ENCODE measurements around the gene BSN. TPM values are rescaled to one million over a fixed set of nuclear protein-coding genes. Genes with fewer than 3 reads are reported as not detected.

The BSN gene
- total and polyA plus RNA-seq, 2 donors (not counting 1 experiment from before 2014, with no cell fraction given), result 0.03 to 0.20 TPM

GRCh38 chr3:49662720-49663413 is 108.6 kb downstream of the BSN start:
- POLR2A ChIA-PET, result no interaction called here

DNA sequence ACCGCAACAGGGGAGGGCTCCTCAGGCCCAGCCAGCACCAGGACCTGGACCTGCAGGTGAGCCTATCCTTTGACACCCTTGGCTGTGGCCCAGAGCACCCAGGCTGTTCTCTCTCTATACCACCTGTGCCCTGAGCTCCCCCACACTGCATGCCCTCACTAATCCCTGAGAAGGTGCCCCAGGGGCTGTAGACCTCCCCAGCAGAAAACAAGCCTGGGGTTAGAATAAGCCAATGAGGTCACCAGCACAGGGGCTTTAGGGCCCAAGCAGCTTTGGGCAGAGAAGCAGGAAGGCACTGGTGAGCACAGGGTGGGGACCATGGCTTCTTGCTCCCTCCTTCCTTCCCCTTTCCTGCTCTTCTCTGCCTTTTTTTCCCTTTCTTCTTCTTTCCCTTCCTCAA is 109.6 kb downstream of the BSN start:
- Histone ChIP-seq H3K27ac (ENCODE audit: low read length in 2 of 2) (no peak overlapping the region), H3K4me1 (ENCODE audit: control insufficient read depth in 2 of 2, insufficient read depth in 2 of 2, low read length in 2 of 2) (no peaks in the 10 kb centered on the region), H3K27me3 (replicated peaks in 1 of 4; ENCODE audit: control extremely low read depth in 1 of 4, control insufficient read depth in 3 of 4, insufficient read depth in 4 of 4, low read length in 3 of 4) (no peaks in the 10 kb centered on the region), H3K36me3 (replicated peaks in 1 of 2; ENCODE audit: control extremely low read depth in 1 of 2, control insufficient read depth in 1 of 2, extremely low read depth in 1 of 2, insufficient read depth in 2 of 2, low read length in 1 of 2) (no peaks in the 10 kb centered on the region), H2AFZ (ENCODE audit: insufficient read depth, low read depth, low read length, poor library complexity, severe bottlenecking) (no peak overlapping the region), H4K20me1 (ENCODE audit: control insufficient read depth, insufficient read depth, low read length, poor library complexity, severe bottlenecking) (no peaks in the 10 kb centered on the region), H3K9ac (ENCODE audit: low read length) (no peak overlapping the region), H3K9me3 (ENCODE audit: control extremely low read depth in 1 of 3, control insufficient read depth in 2 of 3, insufficient read depth in 1 of 3, low read length in 2 of 3) (no peaks in the 10 kb centered on the region), H3K4me2 (replicated peaks; ENCODE audit: low read depth, low read length, poor library complexity, severe bottlenecking) (no peak overlapping the region), H3K4me3 (ENCODE audit: control extremely low read depth in 1 of 5, extremely low read depth in 1 of 5, insufficient read depth in 1 of 5, low read depth in 2 of 5, low read length in 4 of 5) (no peak overlapping the region), H3K79me2 (ENCODE audit: control insufficient read depth, insufficient read depth, low read length) (no peaks in the 10 kb centered on the region)
- DNase-seq (no peak), ATAC-seq (ENCODE audit: low read depth) (no peak)
- H3K27ac Mint-ChIP-seq, result no peak overlapping the region
- WGBS (ENCODE audit: insufficient coverage), result 94% methylated on average over 1 of the region's 1 CpG
- intact Hi-C loops (cut with micrococcal nuclease), result no loop called here
- H3K4me1 Mint-ChIP-seq, result no peaks in the 10 kb centered on the region
- H3K27me3 Mint-ChIP-seq, result peaks cover 7% of the 10 kb centered on the region
- no peak overlapping the region for H3K4me3 Mint-ChIP-seq
- CTCF ChIA-PET, result no interaction called here
- H3K9me3 Mint-ChIP-seq (ENCODE audit: insufficient read depth), result no peaks in the 10 kb centered on the region
- POLR2A ChIA-PET, result no interaction called here
- TF ChIP-seq EZH2 (IDR thresholded peaks at IDR 0.05; ENCODE audit: borderline replicate concordance, insufficient read depth, low read depth, low read length, poor library complexity, severe bottlenecking), result no peak
- TF ChIP-seq, protein P1, sequence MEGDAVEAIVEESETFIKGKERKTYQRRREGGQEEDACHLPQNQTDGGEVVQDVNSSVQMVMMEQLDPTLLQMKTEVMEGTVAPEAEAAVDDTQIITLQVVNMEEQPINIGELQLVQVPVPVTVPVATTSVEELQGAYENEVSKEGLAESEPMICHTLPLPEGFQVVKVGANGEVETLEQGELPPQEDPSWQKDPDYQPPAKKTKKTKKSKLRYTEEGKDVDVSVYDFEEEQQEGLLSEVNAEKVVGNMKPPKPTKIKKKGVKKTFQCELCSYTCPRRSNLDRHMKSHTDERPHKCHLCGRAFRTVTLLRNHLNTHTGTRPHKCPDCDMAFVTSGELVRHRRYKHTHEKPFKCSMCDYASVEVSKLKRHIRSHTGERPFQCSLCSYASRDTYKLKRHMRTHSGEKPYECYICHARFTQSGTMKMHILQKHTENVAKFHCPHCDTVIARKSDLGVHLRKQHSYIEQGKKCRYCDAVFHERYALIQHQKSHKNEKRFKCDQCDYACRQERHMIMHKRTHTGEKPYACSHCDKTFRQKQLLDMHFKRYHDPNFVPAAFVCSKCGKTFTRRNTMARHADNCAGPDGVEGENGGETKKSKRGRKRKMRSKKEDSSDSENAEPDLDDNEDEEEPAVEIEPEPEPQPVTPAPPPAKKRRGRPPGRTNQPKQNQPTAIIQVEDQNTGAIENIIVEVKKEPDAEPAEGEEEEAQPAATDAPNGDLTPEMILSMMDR (IDR thresholded peaks at IDR 0.05), result no peak

More at GRCh38 chr3:49662720-49663413, 108.6 kb downstream of the BSN start:
- H2AFZ ChIP-seq (ENCODE audit: insufficient read depth, low read depth, low read length, poor library complexity, severe bottlenecking), result no peak overlapping the region
- no peaks in the 10 kb centered on the region for H3K27me3 ChIP-seq (replicated peaks in 1 of 4; ENCODE audit: control extremely low read depth in 1 of 4, control insufficient read depth in 3 of 4, insufficient read depth in 4 of 4, low read length in 3 of 4)
- CTCF ChIA-PET, result no interaction called here
- Mint-ChIP-seq H3K4me1 (no peaks in the 10 kb centered on the region), H3K4me3 (no peak overlapping the region), H3K9me3 (ENCODE audit: insufficient read depth) (no peaks in the 10 kb centered on the region), H3K27ac (no peak overlapping the region), H3K27me3 (peaks cover 5% of the 10 kb centered on the region)
- no peak overlapping the region for H3K9ac ChIP-seq (ENCODE audit: low read length)
- DNase-seq (no peak), ATAC-seq (ENCODE audit: low read depth) (no peak)
- no peaks in the 10 kb centered on the region for H3K4me1 ChIP-seq (ENCODE audit: control insufficient read depth in 2 of 2, insufficient read depth in 2 of 2, low read length in 2 of 2)
- H3K79me2 ChIP-seq (ENCODE audit: control insufficient read depth, insufficient read depth, low read length), result no peaks in the 10 kb centered on the region
- no peak overlapping the region for H3K4me2 ChIP-seq (replicated peaks; ENCODE audit: low read depth, low read length, poor library complexity, severe bottlenecking)
- H3K36me3 ChIP-seq (replicated peaks in 1 of 2; ENCODE audit: control extremely low read depth in 1 of 2, control insufficient read depth in 1 of 2, extremely low read depth in 1 of 2, insufficient read depth in 2 of 2, low read length in 1 of 2), result no peaks in the 10 kb centered on the region
- TF ChIP-seq EZH2 (IDR thresholded peaks at IDR 0.05; ENCODE audit: borderline replicate concordance, insufficient read depth, low read depth, low read length, poor library complexity, severe bottlenecking), result no peak
- TF ChIP-seq, protein P1 (IDR thresholded peaks at IDR 0.05), result no peak
- H3K4me3 ChIP-seq (ENCODE audit: control extremely low read depth in 1 of 5, extremely low read depth in 1 of 5, insufficient read depth in 1 of 5, low read depth in 2 of 5, low read length in 4 of 5), result no peak overlapping the region
- 95% methylated on average over 34 of the region's 34 CpGs for WGBS (ENCODE audit: insufficient coverage)
- no peaks in the 10 kb centered on the region for H3K9me3 ChIP-seq (ENCODE audit: control extremely low read depth in 1 of 3, control insufficient read depth in 2 of 3, insufficient read depth in 1 of 3, low read length in 2 of 3)
- intact Hi-C loops (cut with micrococcal nuclease), result no loop called here
- H3K27ac ChIP-seq (ENCODE audit: low read length in 2 of 2), result no peak overlapping the region
- no peaks in the 10 kb centered on the region for H4K20me1 ChIP-seq (ENCODE audit: control insufficient read depth, insufficient read depth, low read length, poor library complexity, severe bottlenecking)
